ENCODE results near the gene KRT39.

GRCh38 chr17:40975516-40975915, 8.8 kb upstream of the KRT39 start:
- TF ChIP-seq POLR2AphosphoS5 (IDR thresholded peaks at IDR 0.05; ENCODE audit: low read depth, low read length) (no peak), TAF1 (IDR thresholded peaks at IDR 0.05; ENCODE audit: borderline replicate concordance, low read depth, low read length) (no peak)

Measured in GM12892 (cell line).